Small intestine (tissue), 7 donors: Measurements from ENCODE around the gene KIF5A. TPM values are rescaled to one million over a fixed set of nuclear protein-coding genes. Genes with fewer than 3 reads are reported as not detected.
"Not testable (repeated sequence)": the region's sequence is repeated elsewhere in the genome, so short reads cannot be mapped to it uniquely, and the experiment has no call there.

Experiments used
- DNase-seq, 2 donors: peaks; one replicate each; pipeline versions ENCODE4 v3.0.0 to v3.0.0-alpha.2; 2013
- FAIRE-seq: peaks from 2 replicates; lab custom pipeline; 2012; peaks lifted over from hg19 to GRCh38; lab: Jason Lieb, UNC
- H3K27ac ChIP-seq, 3 donors: one replicate each; pipeline ENCODE4 v1.5.1; 2013; ENCODE audit warnings: low read length in 2 of 3, mild to moderate bottlenecking in 2 of 3, control low read depth in 1 of 3, inconsistent platforms in 1 of 3, low read depth in 1 of 3, moderate library complexity in 1 of 3
- H3K27me3 ChIP-seq, 3 donors: one replicate each; pipeline ENCODE4 v1.6.1; 2013; ENCODE audit warnings: low read length in 3 of 3, inconsistent platforms in 1 of 3; ENCODE audit not compliant: control insufficient read depth in 3 of 3, insufficient read depth in 3 of 3
- H3K36me3 ChIP-seq, 3 donors: one replicate each; pipeline ENCODE4 v1.6.1; 2013; ENCODE audit warnings: low read length in 3 of 3, inconsistent platforms in 1 of 3, low read depth in 1 of 3, mild to moderate bottlenecking in 1 of 3, moderate library complexity in 1 of 3; ENCODE audit not compliant: control insufficient read depth in 3 of 3, insufficient read depth in 2 of 3
- H3K4me1 ChIP-seq, 3 donors: one replicate each; pipeline ENCODE4 v1.6.1; 2013; ENCODE audit warnings: low read length in 2 of 3, inconsistent platforms in 1 of 3, low read depth in 1 of 3, mild to moderate bottlenecking in 1 of 3, moderate library complexity in 1 of 3; ENCODE audit not compliant: control insufficient read depth in 3 of 3, insufficient read depth in 2 of 3
- H3K4me3 ChIP-seq, 3 donors: one replicate each; pipeline ENCODE4 v1.5.1; 2013; ENCODE audit warnings: low read length in 3 of 3, control low read depth in 1 of 3, inconsistent platforms in 1 of 3, low read depth in 1 of 3, mild to moderate bottlenecking in 1 of 3, moderate library complexity in 1 of 3
- H3K9me3 ChIP-seq, 2 donors: one replicate each; pipeline ENCODE4 v1.6.1; 2013; ENCODE audit warnings: low read depth in 1 of 2, low read length in 1 of 2; ENCODE audit not compliant: control insufficient read depth in 2 of 2, insufficient read depth in 1 of 2
- WGBS, 3 donors: extraction: QIAGEN DNeasy Blood & Tissue Kit; methylation state at CpG; one replicate each; pipeline ENCODE4 v1.1.7; 2013; 5-methylcytosine and 5-hydroxymethylcytosine counted together
- polyA plus RNA-seq, 4 donors: library from polyadenylated mRNA; stranded (reverse) in 3 of 4; unstranded in 1 of 4; fragments of 200-250 nt in 3 of 4; fragments of 120-200 nt in 1 of 4; gene quantifications; one replicate each; pipeline versions ENCODE4 v1.2.1 to v1.2.3, GENCODE V29; 2013
- donor health status: healthy with polysubstance abuse.
- donor health status: control.
- donor health status: control.
- donor health status: Bipolar disorder and iron deficiency.
- donor health status: healthy.

Gene KIF5A
- polyA plus RNA-seq, 4 donors = 0.27 to 8.4 (median 0.83) TPM; not detected in 1

DNA sequence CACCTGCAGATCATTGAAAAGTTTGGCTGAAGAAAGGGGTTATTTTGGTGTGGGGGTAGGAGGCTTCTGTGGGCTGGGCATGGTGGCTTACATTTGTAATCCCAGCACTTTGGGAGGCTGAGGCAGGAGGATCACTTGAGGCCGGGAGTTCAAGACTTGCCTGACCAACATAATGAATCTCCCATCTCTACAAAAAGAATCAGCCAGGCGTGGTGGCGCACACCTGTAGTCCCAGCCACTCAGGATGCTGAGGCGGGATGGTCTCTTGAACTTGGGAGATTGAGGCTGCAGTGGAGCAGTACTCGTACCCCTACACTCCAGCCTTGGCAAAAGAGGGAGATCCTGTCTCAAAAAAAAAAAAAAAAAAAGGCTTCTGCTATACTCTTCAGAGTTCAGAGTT is 36.6 kb upstream of the KIF5A start:
- 90 to 95% (median 95%) methylated on average over 5 of the region's 5 CpGs for WGBS, 3 donors
- Histone ChIP-seq H3K4me1 (peaks cover 0 to 4% (median 0%) of the 10 kb centered on the region in 3 donors), H3K9me3 (no peaks in the 10 kb centered on the region), H3K27ac (no peak overlapping the region), H3K27me3 (no peaks in the 10 kb centered on the region), H3K4me3 (no peak overlapping the region), H3K36me3 (peaks cover 16 to 74% (median 33%) of the 10 kb centered on the region in 3 donors)
- DNase-seq = no peak
- FAIRE-seq = no peak

DNA sequence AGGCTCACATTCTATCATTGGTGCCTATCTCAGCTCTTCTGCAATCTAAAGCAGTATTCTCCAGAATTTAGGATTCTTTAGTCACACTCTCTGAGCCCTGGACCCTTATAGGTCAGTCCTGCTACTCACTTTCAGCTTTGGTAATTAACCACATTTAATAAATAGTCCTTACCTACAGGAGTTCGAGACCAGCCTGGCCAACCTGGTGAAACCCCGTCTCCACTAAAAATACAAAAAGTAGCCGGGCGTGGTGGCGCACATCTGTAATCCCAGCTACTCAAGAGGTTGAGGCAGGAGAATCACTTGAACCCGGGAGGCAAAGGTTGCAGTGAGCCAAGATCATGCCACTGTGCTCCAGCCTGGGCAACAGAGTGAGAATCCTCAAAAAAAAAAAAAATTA is 36.2 kb upstream of the KIF5A start:
- H3K27ac ChIP-seq, H3K27me3 ChIP-seq, FAIRE-seq, DNase-seq, H3K4me3 ChIP-seq, H3K9me3 ChIP-seq, H3K4me1 ChIP-seq: not testable (repeated sequence)
- 92 to 96% (median 95%) methylated on average over 6 of the region's 6 CpGs for WGBS, 3 donors
- peaks cover 16 to 76% (median 33%) of the 10 kb centered on the region in 3 donors for H3K36me3 ChIP-seq

DNA sequence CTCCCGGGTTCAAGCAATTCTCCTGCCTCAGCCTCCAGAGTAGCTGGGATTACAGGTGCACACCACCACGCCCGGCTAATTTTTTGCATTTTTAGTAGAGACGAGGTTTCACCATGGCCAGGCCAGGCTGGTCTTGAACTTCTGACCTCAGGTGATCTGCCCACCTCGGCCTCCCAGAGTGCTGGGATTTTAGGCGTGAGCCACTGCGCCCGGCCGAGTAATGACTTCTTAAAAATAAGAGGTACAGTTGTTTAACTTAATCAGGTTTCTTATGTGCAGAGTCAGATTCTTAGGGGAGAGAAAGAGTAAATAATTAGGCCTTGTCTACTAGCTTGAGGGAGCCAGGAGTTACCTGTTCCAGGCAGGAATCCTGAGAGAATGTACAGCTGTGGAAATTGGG is 35.6 kb upstream of the KIF5A start:
- H3K4me1 ChIP-seq = peaks cover 0 to 13% (median 0%) of the 10 kb centered on the region in 3 donors
- not testable (repeated sequence) for H3K4me3 ChIP-seq, H3K9me3 ChIP-seq, FAIRE-seq, H3K27me3 ChIP-seq, DNase-seq, H3K27ac ChIP-seq
- peaks cover 16 to 77% (median 33%) of the 10 kb centered on the region in 3 donors for H3K36me3 ChIP-seq
- 88 to 92% (median 90%) methylated on average over 9 of the region's 9 CpGs for WGBS, 3 donors

GRCh38 chr12:57514720-57515407 is 35.0 kb upstream of the KIF5A start:
- WGBS, 3 donors = 89 to 91% (median 91%) methylated on average over 9 of the region's 9 CpGs
- H3K36me3 ChIP-seq = peaks cover 15 to 79% (median 33%) of the 10 kb centered on the region in 3 donors

DNA sequence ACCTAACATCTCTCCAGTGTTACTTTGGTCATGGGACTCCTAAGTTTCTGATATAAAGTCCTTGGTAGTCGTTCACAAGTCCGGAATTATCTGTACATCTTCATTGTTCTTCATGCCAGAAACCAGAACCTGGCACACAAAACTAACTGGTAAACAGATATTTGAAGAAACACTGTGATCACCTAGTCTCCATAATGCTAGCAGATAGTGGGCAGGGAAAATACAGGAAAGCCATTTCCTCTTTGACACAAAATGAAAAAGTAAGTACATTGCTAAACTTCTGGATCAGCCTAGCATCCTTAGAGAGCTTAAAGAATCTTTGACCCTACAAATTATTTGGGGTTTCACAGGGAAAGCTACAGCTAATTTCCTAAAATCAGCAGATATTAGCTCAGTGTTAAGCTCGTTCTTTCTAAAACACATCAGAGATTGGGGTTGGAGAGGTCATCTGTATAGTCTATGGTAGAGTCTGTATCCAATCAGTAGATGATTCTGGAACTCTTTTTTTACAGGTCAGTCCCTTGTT is 34.4 kb upstream of the KIF5A start:
- WGBS, 3 donors = 51 to 73% (median 56%) methylated on average over 3 of the region's 3 CpGs
- no peak for DNase-seq
- Histone ChIP-seq H3K36me3 (peaks cover 13 to 73% (median 33%) of the 10 kb centered on the region in 3 donors), H3K4me3 (no peak overlapping the region), H3K27ac (no peak overlapping the region), H3K4me1 (peaks cover 0 to 13% (median 0%) of the 10 kb centered on the region in 3 donors), H3K27me3 (no peaks in the 10 kb centered on the region), H3K9me3 (no peaks in the 10 kb centered on the region)
- no peak for FAIRE-seq

More at GRCh38 chr12:57514720-57515407, 35.0 kb upstream of the KIF5A start:
- no peaks in the 10 kb centered on the region for H3K27me3 ChIP-seq
- DNase-seq = no peak
- no peak for FAIRE-seq
- peaks cover 0 to 13% (median 0%) of the 10 kb centered on the region in 3 donors for H3K4me1 ChIP-seq
- no peak overlapping the region for H3K4me3 ChIP-seq
- H3K9me3 ChIP-seq = no peaks in the 10 kb centered on the region
- no peak overlapping the region for H3K27ac ChIP-seq

DNA sequence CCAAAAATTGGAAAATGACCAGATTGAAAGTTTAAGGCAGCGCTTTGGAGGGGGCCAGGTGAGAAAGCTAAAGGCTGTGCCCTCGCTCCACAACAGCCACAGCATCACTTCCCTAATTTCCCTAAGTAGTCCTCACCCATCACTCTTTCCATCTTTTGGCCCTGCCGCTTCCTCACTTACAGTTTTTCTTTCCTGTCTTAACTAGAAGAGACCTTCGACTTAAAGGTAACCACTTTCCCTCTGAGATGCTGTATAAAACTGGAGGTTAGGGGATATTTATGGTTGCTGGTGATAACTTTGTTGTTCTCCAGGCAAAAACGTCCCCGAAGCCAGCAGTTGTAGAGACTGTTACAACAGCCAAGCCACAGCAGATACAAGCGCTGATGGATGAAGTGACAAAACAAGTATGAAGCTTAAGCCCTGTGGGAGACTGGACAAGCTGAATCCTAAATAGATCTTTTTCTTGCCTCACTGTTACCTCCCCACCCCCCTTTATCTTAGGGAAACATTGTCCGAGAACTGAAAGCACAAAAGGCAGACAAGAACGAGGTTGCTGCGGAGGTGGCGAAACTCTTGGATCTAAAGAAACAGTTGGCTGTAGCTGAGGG is 33.8 kb upstream of the KIF5A start:
- FAIRE-seq (no peak), DNase-seq (no peak)
- Histone ChIP-seq H3K9me3 (no peaks in the 10 kb centered on the region), H3K4me3 (no peak overlapping the region), H3K36me3 (peaks cover 13 to 67% (median 33%) of the 10 kb centered on the region in 3 donors), H3K4me1 (peaks cover 0 to 16% (median 0%) of the 10 kb centered on the region in 3 donors), H3K27ac (no peak overlapping the region), H3K27me3 (no peaks in the 10 kb centered on the region)
- WGBS, 3 donors = 83 to 86% (median 84%) methylated on average over 11 of the region's 11 CpGs

DNA sequence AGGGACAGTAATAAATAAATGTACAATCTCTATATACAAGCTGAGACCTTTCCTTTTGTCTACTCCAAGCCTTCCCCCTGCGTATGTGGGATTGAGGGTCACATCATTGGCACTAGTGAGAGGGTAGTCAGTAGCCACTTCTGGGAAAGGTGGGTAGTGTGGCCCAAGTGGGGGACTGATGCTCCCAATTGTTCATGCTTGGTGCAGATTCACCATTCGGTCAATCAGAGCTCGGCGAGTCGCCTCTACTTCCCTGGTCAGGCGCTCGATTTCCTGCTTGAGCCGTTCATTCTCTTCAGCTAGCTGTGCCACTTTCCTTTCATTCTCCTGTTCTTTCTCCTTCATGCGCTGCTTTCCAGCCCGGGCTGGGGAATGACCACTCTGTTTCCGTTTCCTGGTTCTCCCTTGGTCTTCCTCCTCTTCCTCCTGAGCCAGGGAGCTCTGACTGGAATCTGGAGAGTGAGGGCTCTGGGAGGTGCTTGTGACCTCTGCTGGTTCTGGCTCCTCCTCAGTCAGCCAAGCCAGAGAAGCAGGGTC is 33.2 kb upstream of the KIF5A start:
- Histone ChIP-seq H3K36me3 (peaks cover 13 to 61% (median 33%) of the 10 kb centered on the region in 3 donors), H3K27ac (no peak overlapping the region)

DNA sequence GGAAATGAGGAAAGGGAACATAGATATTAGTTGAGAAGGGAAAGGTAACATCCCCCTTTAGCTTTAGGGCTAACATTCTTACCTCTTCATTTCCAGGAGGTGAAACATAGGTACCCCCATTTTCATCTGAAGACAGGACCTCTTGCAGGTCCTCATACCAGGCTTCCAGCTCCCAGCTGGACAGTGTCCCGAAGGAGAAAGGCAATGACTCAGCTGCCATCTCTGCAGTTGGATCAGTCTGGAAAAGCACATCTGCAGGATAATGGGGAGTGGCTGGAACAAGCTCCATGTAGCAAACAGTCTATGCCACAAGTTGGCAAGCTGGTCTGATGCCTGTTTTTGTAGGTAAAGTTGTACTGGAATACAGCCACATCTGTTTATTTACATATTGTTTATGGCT is 32.7 kb upstream of the KIF5A start:
- DNase-seq (no peak), FAIRE-seq (no peak)
- 56 to 77% (median 70%) methylated on average over 1 of the region's 1 CpG for WGBS, 3 donors
- Histone ChIP-seq H3K4me1 (peaks cover 0 to 27% (median 3%) of the 10 kb centered on the region in 3 donors), H3K27me3 (no peaks in the 10 kb centered on the region), H3K9me3 (no peaks in the 10 kb centered on the region), H3K4me3 (no peak overlapping the region), H3K27ac (no peak overlapping the region), H3K36me3 (peaks cover 13 to 56% (median 30%) of the 10 kb centered on the region in 3 donors)

More for the DNA sequence above, 33.2 kb upstream of the KIF5A start:
- H3K4me3 ChIP-seq = no peak overlapping the region
- no peak for DNase-seq
- no peaks in the 10 kb centered on the region for H3K27me3 ChIP-seq
- peaks cover 0 to 22% (median 3%) of the 10 kb centered on the region in 3 donors for H3K4me1 ChIP-seq
- no peak for FAIRE-seq
- no peaks in the 10 kb centered on the region for H3K9me3 ChIP-seq
- WGBS, 3 donors = 88 to 91% (median 90%) methylated on average over 11 of the region's 11 CpGs
